ENCODE measurements around the gene LRRC2.

LRRC2 gene

DNA sequence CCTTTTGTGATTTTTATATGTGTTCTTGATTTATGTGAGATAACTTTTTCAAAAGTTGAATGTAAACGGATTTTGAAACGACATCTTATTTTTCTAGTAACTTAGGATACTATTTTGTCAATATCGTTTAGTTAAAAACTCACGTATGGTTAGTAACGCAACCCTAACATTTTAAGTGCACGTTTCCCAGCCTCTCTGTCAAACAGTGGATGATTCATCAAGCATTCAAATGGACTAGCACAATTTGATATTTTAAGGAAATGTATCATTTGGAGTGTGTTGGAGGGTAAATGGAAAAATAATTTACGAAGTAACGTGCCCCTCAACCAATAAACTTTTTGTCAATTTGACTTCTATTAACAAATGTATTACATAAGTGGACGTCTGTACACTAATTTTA lies 45.0 kb downstream of the LRRC2 start:
- no peak overlapping the region for H2AFZ ChIP-seq (ENCODE audit: low read depth, low read length)

DNA sequence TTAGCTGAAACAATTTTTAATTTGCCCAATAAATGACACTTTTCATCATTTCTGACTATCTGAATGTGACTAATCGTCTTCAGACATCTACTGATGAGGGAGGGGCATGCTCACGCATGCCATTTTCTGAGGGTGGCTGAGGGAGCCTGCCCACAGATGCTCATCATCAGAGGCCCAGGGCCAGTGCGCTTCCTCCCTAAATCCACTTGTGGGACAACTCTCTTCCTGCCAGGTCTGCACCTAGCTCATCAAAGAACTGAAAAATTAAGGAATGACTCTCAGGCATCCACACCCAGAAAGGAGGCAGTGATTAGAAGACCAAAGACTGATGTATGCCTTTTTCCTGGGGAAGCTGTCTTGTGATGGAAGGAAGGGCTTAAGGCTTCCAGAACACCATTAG lies 45.6 kb downstream of the LRRC2 start:
- no peaks in the 10 kb centered on the region for H3K79me2 ChIP-seq (ENCODE audit: insufficient read depth, low read length)
- TF ChIP-seq, protein P1, sequence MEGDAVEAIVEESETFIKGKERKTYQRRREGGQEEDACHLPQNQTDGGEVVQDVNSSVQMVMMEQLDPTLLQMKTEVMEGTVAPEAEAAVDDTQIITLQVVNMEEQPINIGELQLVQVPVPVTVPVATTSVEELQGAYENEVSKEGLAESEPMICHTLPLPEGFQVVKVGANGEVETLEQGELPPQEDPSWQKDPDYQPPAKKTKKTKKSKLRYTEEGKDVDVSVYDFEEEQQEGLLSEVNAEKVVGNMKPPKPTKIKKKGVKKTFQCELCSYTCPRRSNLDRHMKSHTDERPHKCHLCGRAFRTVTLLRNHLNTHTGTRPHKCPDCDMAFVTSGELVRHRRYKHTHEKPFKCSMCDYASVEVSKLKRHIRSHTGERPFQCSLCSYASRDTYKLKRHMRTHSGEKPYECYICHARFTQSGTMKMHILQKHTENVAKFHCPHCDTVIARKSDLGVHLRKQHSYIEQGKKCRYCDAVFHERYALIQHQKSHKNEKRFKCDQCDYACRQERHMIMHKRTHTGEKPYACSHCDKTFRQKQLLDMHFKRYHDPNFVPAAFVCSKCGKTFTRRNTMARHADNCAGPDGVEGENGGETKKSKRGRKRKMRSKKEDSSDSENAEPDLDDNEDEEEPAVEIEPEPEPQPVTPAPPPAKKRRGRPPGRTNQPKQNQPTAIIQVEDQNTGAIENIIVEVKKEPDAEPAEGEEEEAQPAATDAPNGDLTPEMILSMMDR (IDR thresholded peaks at IDR 0.05; ENCODE audit: borderline replicate concordance, extremely low read depth, low read length, poor library complexity, severe bottlenecking) = no peak
- TF ChIP-seq EZH2 (IDR thresholded peaks at IDR 0.05; ENCODE audit: borderline replicate concordance, low read depth, low read length, severe bottlenecking) = no peak
- H3K27ac ChIP-seq (ENCODE audit: low read length) = no peak overlapping the region
- no peaks in the 10 kb centered on the region for H3K36me3 ChIP-seq (ENCODE audit: insufficient read depth, low read length)
- no peaks in the 10 kb centered on the region for H3K27me3 ChIP-seq (ENCODE audit: insufficient read depth, low read length, poor library complexity)
- H2AFZ ChIP-seq (ENCODE audit: low read depth, low read length) = peak overlapping the region; percentile 56
- H3K9ac ChIP-seq (ENCODE audit: low read depth, low read length) = no peak overlapping the region
- no peaks in the 10 kb centered on the region for H3K9me3 ChIP-seq (ENCODE audit: insufficient read depth, low read length, severe bottlenecking)
- peaks cover 6% of the 10 kb centered on the region for H3K4me1 ChIP-seq (ENCODE audit: insufficient read depth, low read length)
- H3K4me3 ChIP-seq (ENCODE audit: low read depth in 1 of 2, low read length in 2 of 2) = no peak overlapping the region
- DNase-seq = no peak
- H3K4me2 ChIP-seq (ENCODE audit: insufficient read depth, low read length) = no peak overlapping the region
- H4K20me1 ChIP-seq (ENCODE audit: insufficient read depth, low read length) = no peaks in the 10 kb centered on the region
- peak; percentile 35; the same call in 1 of the 3 replicates for ATAC-seq (ENCODE audit: insufficient read depth, low read depth)

More for the DNA sequence above, 45.0 kb downstream of the LRRC2 start:
- Histone ChIP-seq H3K36me3 (ENCODE audit: insufficient read depth, low read length) (no peaks in the 10 kb centered on the region), H3K27ac (ENCODE audit: low read length) (no peak overlapping the region), H3K9ac (ENCODE audit: low read depth, low read length) (no peak overlapping the region), H3K4me3 (ENCODE audit: low read depth in 1 of 2, low read length in 2 of 2) (no peak overlapping the region), H4K20me1 (ENCODE audit: insufficient read depth, low read length) (no peaks in the 10 kb centered on the region), H3K4me2 (ENCODE audit: insufficient read depth, low read length) (no peak overlapping the region), H3K79me2 (ENCODE audit: insufficient read depth, low read length) (no peaks in the 10 kb centered on the region), H3K27me3 (ENCODE audit: insufficient read depth, low read length, poor library complexity) (no peaks in the 10 kb centered on the region), H3K9me3 (ENCODE audit: insufficient read depth, low read length, severe bottlenecking) (no peaks in the 10 kb centered on the region), H3K4me1 (ENCODE audit: insufficient read depth, low read length) (peaks cover 6% of the 10 kb centered on the region)
- DNase-seq = no peak
- no peak for ATAC-seq (ENCODE audit: insufficient read depth, low read depth)
- TF ChIP-seq, protein P1 (IDR thresholded peaks at IDR 0.05; ENCODE audit: borderline replicate concordance, extremely low read depth, low read length, poor library complexity, severe bottlenecking) = no peak
- no peak for TF ChIP-seq EZH2 (IDR thresholded peaks at IDR 0.05; ENCODE audit: borderline replicate concordance, low read depth, low read length, severe bottlenecking)

DNA sequence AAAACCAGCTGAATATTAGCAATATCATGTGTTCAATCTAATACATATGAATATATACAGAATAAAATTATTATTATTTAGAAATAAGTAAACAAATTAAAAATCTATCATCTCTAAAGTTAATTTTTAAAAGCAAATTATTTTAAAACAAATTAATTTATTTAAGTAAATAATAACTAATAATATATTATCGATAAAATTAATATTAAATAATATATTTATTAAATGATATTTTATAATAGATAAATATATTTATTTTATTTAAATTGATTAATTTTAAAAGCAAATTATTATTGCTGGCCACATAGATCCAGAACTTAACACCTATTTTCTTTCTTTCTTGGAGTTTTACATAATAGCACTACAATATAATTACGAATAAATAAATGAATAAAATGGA lies 46.1 kb downstream of the LRRC2 start:
- Histone ChIP-seq H3K4me2 (ENCODE audit: insufficient read depth, low read length) (no peak overlapping the region), H3K36me3 (ENCODE audit: insufficient read depth, low read length) (no peaks in the 10 kb centered on the region), H3K27me3 (ENCODE audit: insufficient read depth, low read length, poor library complexity) (no peaks in the 10 kb centered on the region), H3K4me1 (ENCODE audit: insufficient read depth, low read length) (peaks cover 6% of the 10 kb centered on the region), H3K79me2 (ENCODE audit: insufficient read depth, low read length) (no peaks in the 10 kb centered on the region), H3K4me3 (ENCODE audit: low read depth in 1 of 2, low read length in 2 of 2) (no peak overlapping the region), H3K9me3 (ENCODE audit: insufficient read depth, low read length, severe bottlenecking) (no peaks in the 10 kb centered on the region), H2AFZ (ENCODE audit: low read depth, low read length) (no peak overlapping the region), H3K9ac (ENCODE audit: low read depth, low read length) (no peak overlapping the region), H4K20me1 (ENCODE audit: insufficient read depth, low read length) (no peaks in the 10 kb centered on the region), H3K27ac (ENCODE audit: low read length) (no peak overlapping the region)
- no peak for ATAC-seq (ENCODE audit: insufficient read depth, low read depth)
- DNase-seq = no peak
- no peak for TF ChIP-seq EZH2 (IDR thresholded peaks at IDR 0.05; ENCODE audit: borderline replicate concordance, low read depth, low read length, severe bottlenecking)
- TF ChIP-seq, protein P1 (IDR thresholded peaks at IDR 0.05; ENCODE audit: borderline replicate concordance, extremely low read depth, low read length, poor library complexity, severe bottlenecking) = no peak

DNA sequence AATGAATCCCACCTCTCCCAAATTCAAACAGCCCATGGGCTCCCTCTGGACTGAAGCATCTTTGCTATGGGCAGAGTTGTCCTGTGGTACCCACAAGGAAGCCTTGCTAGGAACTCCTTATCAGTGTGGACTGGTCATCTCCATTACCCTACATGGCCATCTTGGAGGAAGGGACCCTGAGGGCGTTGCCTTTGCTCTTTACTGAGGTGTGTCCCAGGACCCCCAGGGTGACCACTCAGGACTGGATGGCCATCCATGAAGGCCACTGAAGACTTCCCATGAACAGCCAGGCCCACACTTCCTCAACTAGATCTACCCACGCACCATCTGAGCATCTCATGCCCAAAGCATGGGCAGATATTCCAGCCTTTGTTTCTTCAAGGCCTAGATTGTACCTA lies 48.3 kb downstream of the LRRC2 start:
- DNase-seq (no peak), ATAC-seq (ENCODE audit: insufficient read depth, low read depth) (no peak)
- H4K20me1 ChIP-seq (ENCODE audit: insufficient read depth, low read length) = no peaks in the 10 kb centered on the region
- TF ChIP-seq, protein P1 (IDR thresholded peaks at IDR 0.05; ENCODE audit: borderline replicate concordance, extremely low read depth, low read length, poor library complexity, severe bottlenecking) = no peak
- TF ChIP-seq EZH2 (IDR thresholded peaks at IDR 0.05; ENCODE audit: borderline replicate concordance, low read depth, low read length, severe bottlenecking) = no peak
- no peak overlapping the region for H3K4me2 ChIP-seq (ENCODE audit: insufficient read depth, low read length)
- peak overlapping the region; percentile 27; the same call in 1 of the 2 replicates for H3K27ac ChIP-seq (ENCODE audit: low read length)
- no peaks in the 10 kb centered on the region for H3K79me2 ChIP-seq (ENCODE audit: insufficient read depth, low read length)
- H3K9ac ChIP-seq (ENCODE audit: low read depth, low read length) = no peak overlapping the region
- H3K36me3 ChIP-seq (ENCODE audit: insufficient read depth, low read length) = no peaks in the 10 kb centered on the region
- no peaks in the 10 kb centered on the region for H3K9me3 ChIP-seq (ENCODE audit: insufficient read depth, low read length, severe bottlenecking)
- H3K27me3 ChIP-seq (ENCODE audit: insufficient read depth, low read length, poor library complexity) = no peaks in the 10 kb centered on the region
- H3K4me1 ChIP-seq (ENCODE audit: insufficient read depth, low read length) = peaks cover 6% of the 10 kb centered on the region
- H3K4me3 ChIP-seq (ENCODE audit: low read depth in 1 of 2, low read length in 2 of 2) = no peak overlapping the region
- 0 out of 2 replicates have a peak overlapping the region, but pooled peaks have one; percentile 8 for H2AFZ ChIP-seq (ENCODE audit: low read depth, low read length)

Data from DND-41 (cell line).